ENCODE data around the gene FGD3.

FGD3 gene

GRCh38 chr9:92961627-92962302 is 14.4 kb downstream of the FGD3 start:
- no peak for TF ChIP-seq CTCF (IDR thresholded peaks at IDR 0.05; ENCODE audit: insufficient read depth, missing control alignments)
- no peak for DNase-seq (ENCODE audit: insufficient read length, low spot score)
- no peak for FAIRE-seq

- no peak for TF ChIP-seq CTCF (IDR thresholded peaks at IDR 0.05; ENCODE audit: insufficient read depth, missing control alignments)
- no peak for FAIRE-seq
- no peak for DNase-seq (ENCODE audit: insufficient read length, low spot score)
These were observed 15.0 kb downstream of the FGD3 start for GRCh38 chr9:92962303-92962649.

GRCh38 chr9:92962846-92963245 is 15.5 kb downstream of the FGD3 start:
- FAIRE-seq (no peak), DNase-seq (ENCODE audit: insufficient read length, low spot score) (no peak)
- no peak for TF ChIP-seq CTCF (IDR thresholded peaks at IDR 0.05; ENCODE audit: insufficient read depth, missing control alignments)

- DNase-seq (ENCODE audit: insufficient read length, low spot score): no peak
- TF ChIP-seq CTCF (IDR thresholded peaks at IDR 0.05; ENCODE audit: insufficient read depth, missing control alignments): no peak
- FAIRE-seq: no peak
These were observed 16.7 kb downstream of the FGD3 start for GRCh38 chr9:92963831-92964606.

- FAIRE-seq: no peak
- DNase-seq (ENCODE audit: insufficient read length, low spot score): no peak
- no peak for TF ChIP-seq CTCF (IDR thresholded peaks at IDR 0.05; ENCODE audit: insufficient read depth, missing control alignments)
These were observed 17.3 kb downstream of the FGD3 start for GRCh38 chr9:92964607-92965060.

GRCh38 chr9:92965061-92965758 is 17.9 kb downstream of the FGD3 start:
- TF ChIP-seq CTCF (IDR thresholded peaks at IDR 0.05; ENCODE audit: insufficient read depth, missing control alignments): no peak
- no peak for DNase-seq (ENCODE audit: insufficient read length, low spot score)
- no peak for FAIRE-seq

Data from D721Med (cell line).